NCI-H748 (cell line): ENCODE measurements around the gene RFLNA.

Experiments used
- DNase-seq: peaks from one replicate; lab custom pipeline; 2025; ENCODE audit not compliant: unreplicated experiment; lab: John Stamatoyannopoulos, UW

The RFLNA gene

DNA sequence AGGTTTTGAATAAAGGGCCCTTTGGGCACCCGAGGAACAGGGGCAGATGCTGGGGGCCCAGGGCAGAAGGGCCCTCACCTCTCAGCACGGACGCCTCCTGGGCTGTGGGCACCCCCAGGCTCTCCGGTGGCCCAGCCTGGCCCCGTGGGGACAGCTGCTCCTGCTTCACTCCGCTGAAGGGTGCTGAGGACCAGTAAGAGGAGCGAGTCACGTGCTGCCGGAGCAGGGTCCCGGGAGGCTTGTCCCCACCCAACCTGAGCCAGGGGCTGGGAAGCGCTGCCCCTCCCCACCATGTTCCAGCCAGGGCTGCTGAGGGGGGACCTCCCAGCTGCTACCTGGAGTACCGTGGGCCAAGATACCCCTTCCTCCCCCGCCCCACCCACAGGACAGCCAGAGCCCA lies 59.5 kb downstream of the RFLNA start:
- DNase-seq, result no peak

DNA sequence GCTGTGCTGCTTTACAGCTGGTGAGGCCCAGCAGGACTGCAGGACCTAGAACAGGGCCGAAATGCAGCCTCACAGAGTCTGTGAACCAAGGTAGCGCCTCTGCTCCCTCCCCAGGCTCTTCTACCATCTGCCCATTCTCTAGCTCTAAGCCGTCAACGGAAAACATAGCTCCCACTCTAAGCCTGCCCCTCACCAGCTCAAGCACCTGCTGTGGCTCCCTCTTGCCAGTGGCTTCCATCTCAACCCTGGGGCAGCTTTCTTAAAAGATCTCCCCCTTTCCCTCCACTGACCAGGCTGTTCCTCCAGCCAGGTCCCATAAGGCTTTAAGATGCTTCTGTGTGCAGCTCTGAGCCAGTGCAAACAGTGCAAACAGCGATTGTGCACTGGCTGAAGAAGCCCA lies 61.3 kb downstream of the RFLNA start:
- DNase-seq, result no peak

DNA sequence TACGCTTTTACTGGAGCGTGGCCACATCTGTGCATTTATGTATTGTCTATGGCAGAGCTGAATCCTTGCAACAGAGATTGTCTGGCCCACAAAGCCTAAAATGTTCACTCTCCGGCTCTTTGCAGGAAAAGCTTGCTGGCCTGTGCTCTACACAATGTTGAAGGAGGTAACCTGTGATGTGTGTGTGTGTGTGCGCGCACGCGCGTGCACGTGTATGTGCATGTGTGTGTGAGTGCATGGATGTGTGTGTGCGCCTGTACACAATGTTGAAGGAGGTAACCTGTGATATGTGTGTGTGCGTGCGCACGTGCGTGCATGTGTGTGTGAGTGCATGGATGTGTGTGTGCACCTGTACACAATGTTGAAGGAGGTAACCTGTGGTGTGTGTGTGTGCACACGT lies 62.7 kb downstream of the RFLNA start:
- no peak for DNase-seq

DNA sequence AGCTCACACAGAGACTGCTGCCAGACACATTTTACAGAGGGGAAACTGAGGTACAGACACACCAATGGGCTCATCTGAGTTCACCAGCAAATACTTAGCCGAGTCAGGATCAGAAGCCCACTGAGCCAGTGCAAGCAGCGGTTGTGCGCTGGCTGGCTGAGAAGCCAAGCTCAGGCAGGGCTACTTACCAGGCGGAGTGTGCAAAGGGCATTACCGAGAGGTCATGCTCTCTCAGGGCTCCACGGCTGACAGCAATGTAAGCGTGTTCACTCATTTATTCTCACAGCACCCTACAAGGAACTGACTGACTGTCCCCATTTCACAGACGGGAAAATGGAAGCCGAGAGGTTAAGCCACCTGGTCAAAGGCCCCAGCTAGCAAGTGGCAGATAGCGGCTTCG lies 63.7 kb downstream of the RFLNA start:
- DNase-seq, result no peak

DNA sequence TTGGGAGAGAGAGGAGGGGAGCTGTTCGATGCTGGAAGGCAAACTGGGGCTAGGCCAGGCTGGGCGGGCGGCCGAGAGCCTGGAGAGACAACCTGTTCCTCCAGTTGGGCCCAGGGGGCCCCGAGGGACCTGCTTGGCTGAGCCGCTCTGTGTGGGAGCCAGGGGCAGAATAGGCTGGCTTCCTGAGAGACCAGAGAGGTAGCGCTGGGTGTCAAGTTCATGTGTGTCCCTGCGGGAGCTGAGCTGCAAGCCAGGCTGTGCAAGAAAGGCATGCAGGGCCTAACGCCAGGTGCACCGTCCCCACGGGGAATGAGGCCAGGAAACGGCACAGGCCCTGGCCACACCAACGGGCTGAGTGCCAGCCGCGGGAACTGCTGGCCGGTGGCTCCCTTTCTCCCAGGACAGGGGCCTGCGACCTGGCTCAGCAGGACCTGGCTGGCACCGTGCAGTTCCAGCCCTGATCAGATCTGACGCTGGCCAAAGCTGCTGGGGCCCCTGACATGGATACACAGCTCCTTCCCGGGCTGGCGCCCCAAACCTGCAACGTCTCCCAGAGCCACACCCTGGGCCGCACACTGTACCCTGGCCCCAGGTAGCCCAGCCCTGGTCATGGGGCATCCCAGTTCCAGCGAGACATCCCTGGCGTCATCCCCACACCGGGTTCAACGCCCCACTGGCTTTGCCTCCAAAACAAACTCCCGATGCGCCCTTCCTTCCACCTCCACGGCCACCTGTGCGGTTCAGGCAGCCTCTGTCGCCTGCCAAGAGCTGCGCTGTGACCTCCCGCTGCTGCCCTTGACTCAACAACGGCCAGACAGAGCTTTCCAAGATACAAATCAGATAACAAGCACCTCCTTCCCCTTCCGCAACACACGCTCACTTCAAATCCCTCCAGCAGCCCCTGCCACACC lies 65.0 kb downstream of the RFLNA start:
- peak; percentile 23 for DNase-seq

DNA sequence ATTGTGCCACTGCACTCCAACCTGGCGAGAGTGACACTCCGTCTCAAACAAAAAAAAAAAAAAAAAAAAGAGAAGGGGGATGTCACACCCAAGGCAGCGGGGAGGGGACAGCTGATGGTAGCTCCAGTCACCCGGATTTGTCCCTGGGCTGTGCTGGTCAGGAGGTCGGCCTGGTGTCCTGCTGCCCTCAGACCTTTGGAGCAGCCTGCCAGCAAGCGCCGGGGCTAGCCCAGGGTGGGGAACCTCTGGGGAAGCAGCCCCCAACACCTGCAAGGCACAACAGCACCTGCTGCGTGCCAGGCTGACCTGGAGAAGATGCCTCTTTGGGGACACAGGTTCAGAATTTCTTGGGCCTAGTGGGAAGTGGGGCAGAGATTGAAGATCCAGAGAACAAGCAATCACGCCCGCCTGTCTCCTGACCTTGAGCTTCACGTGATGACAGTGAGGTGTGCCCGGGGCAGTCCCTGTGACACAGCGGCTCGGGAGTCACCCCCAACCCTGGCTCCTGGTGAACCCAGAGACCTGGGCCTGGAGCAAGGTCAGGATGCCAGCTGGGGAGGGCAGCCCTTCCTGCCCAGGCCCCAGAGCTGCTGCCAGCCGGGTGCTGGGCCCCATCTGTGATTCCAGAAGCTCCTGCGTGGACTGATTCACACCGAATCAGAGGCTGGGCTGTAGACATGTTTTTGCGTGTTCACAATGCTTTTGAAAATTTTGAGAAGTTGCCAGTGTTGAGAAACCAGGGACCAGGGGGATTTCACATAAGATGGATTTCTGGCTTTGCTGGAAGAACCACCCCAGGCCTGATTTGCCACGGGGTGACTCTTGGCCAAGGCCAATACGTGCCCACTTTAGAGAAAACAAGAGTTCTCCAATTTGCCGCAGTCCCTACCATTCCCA lies 66.4 kb downstream of the RFLNA start:
- no peak for DNase-seq

DNA sequence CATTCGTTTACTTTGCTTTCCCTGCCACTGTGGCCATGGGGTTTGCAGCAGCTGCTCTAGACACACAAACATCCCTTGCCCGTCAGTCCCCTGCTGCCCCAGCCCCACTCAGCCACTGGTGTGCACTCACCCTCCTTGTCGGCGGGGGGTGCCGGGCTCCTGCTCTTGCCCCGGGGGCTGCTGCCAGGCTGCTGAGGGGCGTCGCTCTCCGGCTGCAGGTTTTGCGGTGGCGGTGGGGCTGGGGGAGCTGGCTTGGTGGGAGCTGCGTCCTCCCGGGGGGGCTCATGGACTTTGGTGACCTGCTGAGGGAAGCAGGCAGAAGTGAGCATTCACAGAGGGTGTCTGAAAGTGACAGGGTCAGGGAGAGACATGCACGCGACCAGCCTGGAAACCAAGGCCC lies 67.1 kb downstream of the RFLNA start:
- DNase-seq, result no peak

DNA sequence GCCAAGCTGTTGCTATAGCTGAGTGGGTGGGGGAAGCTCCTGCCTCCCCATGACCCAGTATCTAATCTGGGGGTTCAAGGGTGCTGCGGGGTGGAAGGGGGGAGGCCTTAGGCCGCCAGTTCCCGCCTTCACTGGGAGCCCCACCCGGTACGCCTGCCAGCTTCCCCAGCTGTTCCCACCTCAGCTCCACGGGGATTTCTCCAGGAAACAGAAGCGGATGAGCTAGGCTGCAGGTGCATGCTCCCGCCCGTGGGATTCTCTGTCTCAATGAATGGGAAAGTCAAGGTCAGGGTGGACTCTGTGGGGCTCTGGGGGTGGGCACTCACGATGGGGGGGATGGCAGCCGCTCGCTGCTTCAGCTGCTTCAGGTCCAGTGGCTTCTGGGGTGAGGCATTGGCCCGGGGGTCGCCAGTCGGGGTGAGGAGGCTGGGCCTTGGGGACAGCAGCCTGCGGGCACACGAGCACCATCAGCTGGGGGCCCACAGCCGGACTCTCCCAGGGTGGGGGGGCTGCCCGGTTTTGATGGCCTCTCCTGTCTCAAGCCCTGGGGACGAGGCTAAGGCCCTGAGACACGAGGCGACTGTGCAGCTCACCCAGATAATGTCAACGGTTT lies 68.6 kb downstream of the RFLNA start:
- no peak for DNase-seq

DNA sequence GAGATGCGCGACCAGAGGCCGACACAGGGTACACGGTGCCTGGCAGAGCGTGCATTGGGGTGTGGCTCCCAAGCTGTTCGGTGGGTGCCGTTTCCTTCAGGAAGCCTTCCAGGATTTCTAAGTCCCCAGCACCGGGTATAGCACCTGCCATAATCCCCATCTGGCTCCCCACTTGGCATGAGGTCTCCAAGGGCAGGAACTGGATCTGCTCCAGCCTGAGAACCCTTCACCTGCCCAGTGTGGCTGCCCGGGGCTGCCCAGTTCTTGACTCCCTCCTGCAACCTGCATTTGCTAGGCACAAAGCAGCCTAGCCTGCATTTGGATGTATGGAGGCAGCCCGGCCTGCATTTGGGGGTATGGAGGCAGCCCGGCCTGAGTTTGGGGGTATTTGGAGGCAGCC lies 69.7 kb downstream of the RFLNA start:
- DNase-seq, result no peak
